Cardiac ventricle fibroblast (primary cell): ENCODE measurements around the gene KANSL3. TPM values are rescaled to one million over a fixed set of nuclear protein-coding genes. Genes with fewer than 3 reads are reported as not detected.

Experiments used
- total RNA-seq: library from RNA; depleted of rRNA; stranded (reverse); fragments of >200 nt; gene quantifications from 2 replicates; pipeline ENCODE4 v1.2.3, GENCODE V29; 2015

The KANSL3 gene
- total RNA-seq: 17.0 and 20.9 TPM in 2 replicates

GRCh38 chr2:96638144-96639121 lies at the start of gene KANSL3:
Gene KANSL3 (minus strand): TSS chr2:96638312. CDS start chr2:96637135, 1,177 bp downstream.

DNA sequence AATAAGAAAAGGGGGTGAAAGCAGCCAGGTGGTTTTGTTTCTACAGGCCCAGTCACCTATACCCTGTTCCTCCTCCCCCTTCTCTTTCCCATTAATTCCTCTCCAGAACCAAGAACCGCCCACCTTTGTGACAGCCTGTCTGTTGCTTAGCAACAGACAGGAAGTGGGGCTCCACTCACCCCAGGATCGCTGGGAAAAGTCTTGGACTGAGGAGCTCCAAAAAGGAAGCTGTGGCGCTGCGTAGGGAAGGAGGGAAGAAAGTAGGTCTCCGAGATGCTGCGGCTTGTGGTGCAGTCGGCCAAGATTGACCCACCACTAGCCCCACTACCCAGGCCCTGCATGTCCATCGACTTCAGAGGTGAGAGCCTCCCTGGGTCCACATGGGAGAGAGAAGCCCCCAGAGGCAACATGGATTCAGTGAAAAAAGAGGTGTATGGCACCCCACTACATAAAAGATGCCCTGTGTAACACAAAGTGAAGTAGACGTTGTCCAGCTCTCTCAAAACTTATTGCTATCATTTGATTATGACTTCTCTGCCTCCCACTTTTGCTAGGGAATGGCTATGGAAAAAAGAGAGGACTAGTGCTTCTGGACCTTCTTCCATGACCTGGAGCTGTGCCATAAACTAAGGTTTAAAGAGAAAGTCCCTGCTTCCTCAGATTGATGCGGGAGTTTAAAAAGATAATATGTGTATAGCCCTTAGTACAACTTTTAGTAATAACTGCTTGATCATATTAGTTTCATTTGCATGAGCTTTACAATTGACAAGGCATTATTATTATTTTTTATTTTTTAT lies 4.7 kb upstream of the KANSL3 start, which contains the start of gene FER1L5:
FER1L5 (plus strand) TSS at position 201 of the 797 bp plus-strand sequence; CDS start at position 274, 73 bp downstream.

Other genes starting within 250 kb of the KANSL3 start
- gene NEURL3, start 133.0 kb downstream of the KANSL3 start, total RNA-seq: not detected in 2 replicates
- 12.1 and 13.5 TPM in 2 replicates for gene ARID5A, start 101.6 kb downstream of the KANSL3 start, total RNA-seq
- 0.10 and 0.37 TPM in 2 replicates for gene FER1L5, start 4.5 kb upstream of the KANSL3 start, total RNA-seq
- gene LMAN2L, start 101.8 kb upstream of the KANSL3 start, total RNA-seq: 8.3 and 11.7 TPM in 2 replicates
- gene CNNM4, start 122.6 kb upstream of the KANSL3 start, total RNA-seq: 2.2 and 2.4 TPM in 2 replicates
- gene CNNM3, start 178.0 kb upstream of the KANSL3 start, total RNA-seq: 5.0 and 5.3 TPM in 2 replicates
- 1.1 and 3.2 TPM in 2 replicates for gene ANKRD23, start 205.7 kb upstream of the KANSL3 start, total RNA-seq
- 7.4 and 10.8 TPM in 2 replicates for gene ANKRD39, start 219.7 kb upstream of the KANSL3 start, total RNA-seq
- 20.3 and 26.8 TPM in 2 replicates for gene SEMA4C, start 231.8 kb upstream of the KANSL3 start, total RNA-seq